Daoy (cell line): ENCODE results near the gene SYVN1. TPM values are rescaled to one million over a fixed set of nuclear protein-coding genes. Genes with fewer than 3 reads are reported as not detected.
A peak's percentile ranks its signal among the peaks of the same experiment; 100 is the strongest.
"Not testable (repeated sequence)": the region's sequence is repeated elsewhere in the genome, so short reads cannot be mapped to it uniquely, and the experiment has no call there.

Experiments used
- DNase-seq: peaks from one replicate; pipeline ENCODE4 v3.0.0-alpha.2; 2015; ENCODE audit warnings: low read depth
- total RNA-seq: library from RNA; depleted of rRNA; stranded (reverse); fragments of >200 nt; shearing (Covaris generic); gene quantifications from 2 replicates; pipeline ENCODE4 v1.2.3, GENCODE V29; 2014; rRNA removed

The SYVN1 gene
- 8.8 and 11.5 TPM in 2 replicates for total RNA-seq

DNA sequence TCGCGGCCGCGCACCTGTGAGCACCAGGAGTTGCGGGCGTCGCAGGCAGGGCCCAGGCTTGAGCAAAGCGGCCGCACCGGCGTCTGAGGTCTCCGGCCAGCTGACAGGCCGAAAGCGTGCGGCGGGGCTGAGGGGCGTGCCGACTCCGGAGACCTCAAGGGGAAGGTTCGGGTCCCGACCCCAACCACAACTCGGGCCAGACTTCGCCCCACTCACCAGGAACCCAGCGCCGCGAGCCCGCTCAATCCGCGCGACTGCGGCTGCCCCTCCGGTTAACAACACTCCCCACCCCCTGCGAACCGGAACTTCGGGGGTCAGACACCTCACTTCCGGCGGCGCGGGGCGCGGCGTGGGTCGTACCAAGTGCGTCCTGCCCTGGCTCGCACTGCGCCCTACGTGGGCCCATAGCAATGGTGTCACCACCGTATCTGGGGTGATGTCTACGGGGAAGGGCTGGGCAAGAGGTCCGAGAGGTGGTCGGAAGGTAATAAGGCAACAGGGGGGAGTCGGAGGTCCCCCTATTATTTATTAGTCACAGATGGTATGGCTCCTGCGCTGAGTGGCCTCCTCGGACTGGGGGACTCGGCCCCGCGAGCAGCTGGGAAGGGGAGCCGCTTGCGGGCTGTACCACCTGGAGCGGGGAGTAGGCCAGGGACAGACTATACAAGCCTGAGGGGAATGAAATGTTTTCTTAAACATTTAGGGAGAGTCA lies at the start of gene SYVN1:
TSS of gene SYVN1 (minus strand) at position 280 of the 712 bp plus-strand sequence. CDS start 918 bp downstream, outside the sequence.
- peak; percentile 92 for DNase-seq

- DNase-seq = no peak
Observed at GRCh38 chr11:65183201-65183891, 49.0 kb upstream of the SYVN1 start.

- peak; percentile 27 for DNase-seq
Observed at GRCh38 chr11:65182258-65183170, 48.2 kb upstream of the SYVN1 start.

GRCh38 chr11:65181569-65182257 lies 47.4 kb upstream of the SYVN1 start, which contains the start of gene CAPN1:
Gene CAPN1 (plus strand): TSS chr11:65181928. CDS start chr11:65182702, 774 bp downstream.
- peak; percentile 94 for DNase-seq

- DNase-seq = peak; percentile 69
Observed at GRCh38 chr11:65180877-65181568, 46.7 kb upstream of the SYVN1 start.

GRCh38 chr11:65174571-65175010 lies 40.3 kb upstream of the SYVN1 start:
- DNase-seq = not testable (repeated sequence)

GRCh38 chr11:65172600-65172999 lies 38.3 kb upstream of the SYVN1 start:
- no peak for DNase-seq

DNA sequence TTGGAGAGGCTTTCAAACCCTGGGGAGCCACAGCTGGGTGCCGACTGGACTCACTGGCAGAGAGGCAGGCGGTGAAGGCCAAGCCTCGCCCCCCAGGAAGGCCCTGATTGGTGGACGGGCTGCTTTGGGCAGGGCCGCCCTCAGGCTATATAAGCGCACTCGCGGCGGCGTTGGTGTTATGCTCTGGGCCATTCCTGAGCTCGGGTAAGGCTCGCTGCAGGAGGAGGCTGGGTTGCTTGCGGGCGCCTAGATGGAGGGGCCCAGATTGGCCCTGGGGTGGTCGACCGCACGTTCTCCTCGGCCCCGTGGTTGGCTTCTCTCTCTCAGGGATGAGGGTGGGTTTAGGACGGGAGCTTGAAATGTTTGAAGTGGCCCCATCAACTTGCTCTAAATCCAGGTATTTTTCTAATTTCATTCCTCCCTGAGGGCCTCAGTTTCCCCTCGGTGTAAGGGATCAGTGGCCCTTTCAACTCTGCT lies 35.8 kb upstream of the SYVN1 start, which contains the start of gene SPDYC:
TSS of gene SPDYC (plus strand) at position 176 of the 477 bp plus-strand sequence. CDS start 1,125 bp downstream, outside the sequence.
- no peak for DNase-seq

DNA sequence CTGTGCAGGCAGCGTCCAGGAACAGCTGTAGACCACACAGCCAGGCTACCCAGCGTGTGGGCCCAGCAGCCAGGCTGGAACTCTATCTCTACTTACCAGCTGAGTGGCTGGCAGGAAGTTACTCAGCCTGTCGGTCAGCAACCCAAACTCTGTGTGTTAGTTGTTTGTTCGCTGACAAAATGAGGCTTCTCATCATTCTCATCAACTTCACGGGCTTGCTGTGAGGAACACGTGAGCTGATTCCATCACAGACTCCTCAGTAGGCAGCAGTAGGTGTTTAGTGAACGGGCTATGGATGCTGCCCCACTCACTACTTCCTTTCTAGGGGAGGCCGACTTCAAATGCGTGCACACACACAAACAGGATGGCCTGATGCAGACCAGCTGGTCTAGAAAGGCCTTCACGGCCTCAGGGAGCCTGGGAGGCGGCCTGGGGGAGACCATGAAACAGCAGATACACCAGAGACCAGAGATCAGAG lies 34.9 kb upstream of the SYVN1 start:
- DNase-seq = peak; percentile 76

DNA sequence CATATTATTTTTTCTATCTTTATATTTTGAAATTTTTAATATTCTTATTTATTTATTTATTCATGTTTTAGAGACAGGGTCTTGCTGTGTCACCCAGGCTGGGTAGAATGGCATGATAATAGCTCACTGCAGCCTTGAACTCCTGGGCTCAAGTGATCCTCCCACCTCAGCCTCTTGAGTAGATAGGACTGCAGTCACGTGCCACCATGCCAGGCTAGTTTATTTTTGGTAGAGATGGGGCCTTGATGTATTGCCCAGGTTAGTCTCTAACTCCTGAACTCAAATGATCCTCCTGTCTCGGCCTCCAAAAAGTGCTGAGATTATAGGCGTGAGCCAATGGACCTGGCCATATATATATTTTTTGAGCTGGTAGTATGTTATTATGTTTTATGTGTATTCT lies 33.3 kb upstream of the SYVN1 start:
- no peak for DNase-seq

DNA sequence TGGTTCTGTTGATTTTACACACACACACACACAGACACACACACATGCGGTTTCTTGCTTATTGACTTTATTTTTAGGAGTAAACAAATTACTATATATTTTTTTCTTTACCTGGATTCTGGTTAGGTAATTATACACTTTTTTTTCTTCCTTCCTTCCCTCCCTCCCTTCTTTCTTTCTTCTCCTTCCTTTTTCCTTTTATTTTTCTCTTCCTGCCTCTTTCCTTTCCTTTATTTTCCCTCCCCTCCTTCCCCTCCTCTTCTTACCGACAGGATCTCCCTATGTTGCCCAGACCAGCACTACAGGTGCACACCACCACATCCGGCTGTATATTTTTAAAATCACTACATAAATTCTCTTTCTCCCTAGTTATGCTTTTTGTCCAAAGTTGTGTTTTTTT lies 32.6 kb upstream of the SYVN1 start:
- no peak for DNase-seq

DNA sequence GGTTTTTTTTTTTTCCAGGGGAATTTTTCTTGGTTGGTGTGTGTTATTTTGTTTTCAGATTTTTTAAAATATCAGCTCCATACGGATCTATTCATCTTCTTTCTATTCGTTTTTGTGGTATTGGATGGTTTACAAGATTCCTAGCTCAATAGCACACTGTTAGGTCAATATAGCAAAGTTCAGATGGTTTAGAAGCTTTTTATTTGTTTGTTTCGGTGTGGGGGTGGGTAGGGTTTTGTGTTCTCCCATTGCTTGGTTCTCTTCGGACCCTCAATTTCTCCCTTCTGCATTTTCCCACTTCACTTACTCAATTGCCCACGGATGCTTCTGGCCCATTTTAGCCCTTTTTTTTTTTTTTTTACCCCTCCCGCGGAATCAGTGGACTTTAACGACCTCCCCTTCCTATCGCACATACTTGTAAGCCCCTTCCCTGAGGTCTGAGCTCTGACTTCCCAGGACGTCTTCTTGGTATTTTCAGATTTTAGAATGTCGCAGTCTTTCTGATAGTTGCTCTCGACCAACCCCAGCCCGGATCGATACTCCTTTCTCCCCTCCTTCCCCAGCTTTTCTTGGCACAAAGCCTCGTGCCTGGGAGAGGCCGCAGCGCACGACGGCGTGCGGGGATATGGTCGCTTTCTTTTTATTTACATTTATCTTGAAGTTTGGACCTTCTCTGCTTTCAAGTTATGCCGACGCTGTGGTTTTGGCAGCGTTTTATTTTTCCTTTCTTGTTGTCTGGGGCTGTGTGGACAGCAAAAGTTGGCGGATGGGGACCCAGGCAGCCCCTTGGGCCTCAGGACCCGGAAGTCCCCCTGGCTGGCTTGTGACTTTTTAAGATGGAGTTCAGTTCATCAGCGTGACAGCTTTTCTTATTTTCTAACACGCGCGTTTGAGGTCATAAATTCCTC lies 31.3 kb upstream of the SYVN1 start:
- DNase-seq = no peak

GRCh38 chr11:65163684-65164083 lies 29.4 kb upstream of the SYVN1 start:
- no peak for DNase-seq

DNA sequence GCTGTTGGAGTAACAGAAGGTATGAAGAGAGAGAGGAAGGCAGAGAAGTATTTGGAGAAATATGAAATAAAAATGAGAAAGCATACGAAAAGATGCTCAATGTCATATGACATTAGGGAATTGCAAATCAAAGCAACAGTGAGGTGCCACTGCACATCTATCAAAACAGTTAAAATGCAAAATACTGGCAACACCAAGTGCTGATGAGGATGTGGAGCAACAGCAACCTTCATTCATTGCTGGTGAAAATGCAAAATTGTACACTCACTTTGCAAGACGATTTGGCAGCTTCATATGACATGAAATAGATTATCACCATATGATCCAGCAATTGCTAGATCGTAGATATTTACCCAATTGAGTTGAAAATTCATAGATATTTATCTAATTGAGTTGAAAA lies 26.3 kb upstream of the SYVN1 start:
- DNase-seq = no peak

DNA sequence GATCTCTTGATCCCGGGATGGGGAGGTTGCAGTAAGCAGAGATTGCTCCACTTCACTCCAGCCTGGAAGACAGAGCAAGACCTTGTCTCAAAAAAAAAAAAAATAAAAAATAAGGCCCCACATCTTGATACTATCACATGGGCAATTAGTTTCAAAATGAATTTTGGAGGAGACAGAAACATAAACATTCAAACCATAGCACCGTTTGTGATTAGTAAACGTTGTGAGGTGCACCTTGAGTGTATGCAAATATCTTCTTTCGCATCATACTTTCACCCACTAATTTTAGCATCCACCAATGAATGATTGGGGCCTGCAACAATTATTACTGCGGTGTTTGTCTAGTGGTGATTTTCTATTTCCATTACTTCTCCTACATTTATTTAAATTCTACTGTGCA lies 24.7 kb upstream of the SYVN1 start:
- DNase-seq = no peak

- DNase-seq = no peak
Observed at GRCh38 chr11:65157336-65157735, 23.0 kb upstream of the SYVN1 start.

DNA sequence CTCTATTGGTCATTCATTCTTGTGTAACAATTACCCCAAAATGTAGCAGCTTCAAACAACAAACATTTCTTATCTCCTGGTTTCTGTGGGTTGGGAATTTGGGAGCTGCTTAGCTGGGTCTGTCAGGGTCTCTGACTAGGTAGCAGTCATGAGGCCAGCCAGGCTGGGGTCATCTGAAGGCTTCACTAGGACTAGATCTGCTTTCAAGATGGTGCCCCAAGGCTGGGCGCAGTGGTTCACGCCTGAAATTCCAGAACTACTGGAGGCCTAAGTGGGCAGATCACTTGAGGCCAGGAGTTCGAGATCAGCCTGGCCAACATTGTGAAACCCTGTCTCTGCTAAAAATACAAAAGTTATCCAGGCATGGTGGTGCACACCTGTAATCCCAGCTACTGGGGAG lies 22.6 kb upstream of the SYVN1 start:
- no peak for DNase-seq

- DNase-seq = no peak
Observed at GRCh38 chr11:65156256-65156655, 21.9 kb upstream of the SYVN1 start.

DNA sequence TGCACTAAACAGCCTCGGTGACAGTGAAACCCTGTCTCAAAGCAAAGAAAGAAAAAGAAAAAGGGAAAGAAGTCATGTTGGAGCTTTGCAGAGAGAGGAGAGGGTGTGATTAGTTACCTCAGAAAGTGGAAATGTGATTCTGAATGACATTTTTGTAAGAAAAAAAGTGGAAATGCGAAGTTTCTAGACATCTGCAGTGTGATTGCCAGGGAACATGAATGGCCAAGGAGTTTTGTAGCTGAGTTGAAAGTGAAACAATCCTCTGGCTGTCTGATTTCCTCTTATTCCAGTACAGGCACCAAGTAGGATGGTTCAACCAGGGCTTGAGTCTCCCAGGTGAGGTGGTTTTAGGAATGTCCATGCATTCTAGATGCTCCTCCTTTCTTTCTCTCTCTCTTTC lies 17.8 kb upstream of the SYVN1 start:
- no peak for DNase-seq
